OCI-LY3 (cell line): ENCODE measurements around the gene AGBL1.

Experiments used
- H2AFZ ChIP-seq: fragments of 200-600, 300-600 bp; shearing (Covaris generic); 2 replicates; pipeline ENCODE4 v1.6.0; 2014; ENCODE audit warnings: antibody characterized with exemption, low read depth, low read length
- H3K27ac ChIP-seq: fragments of 200-600, 300-600 bp; sonication (generic); 2 replicates; pipeline ENCODE4 v1.5.1; 2014; ENCODE audit warnings: mild to moderate bottlenecking, low read length, moderate library complexity, mixed read lengths
- H3K27me3 ChIP-seq: fragments of 200-600, 300-600 bp; sonication (generic); 2 replicates; pipeline ENCODE4 v1.6.1; 2014; ENCODE audit warnings: low read depth, low read length, mixed read lengths
- H3K36me3 ChIP-seq: fragments of 200-600, 300-600 bp; sonication (generic); replicated peaks from 2 replicates; pipeline ENCODE3; 2014; ENCODE audit warnings: low read depth, low read length, mixed read lengths
- H3K4me1 ChIP-seq: fragments of 300-600, 200-600 bp; sonication (generic); 2 replicates; pipeline ENCODE4 v1.6.1; 2014; ENCODE audit warnings: low read length, mixed read lengths
- H3K4me2 ChIP-seq: fragments of 200-600, 300-600 bp; sonication (generic); 2 replicates; pipeline ENCODE4 v1.6.1; 2014; ENCODE audit warnings: low read length, mixed read lengths
- H3K4me3 ChIP-seq: fragments of 300-600, 200-600 bp; sonication (generic); 2 replicates; pipeline ENCODE4 v1.5.1; 2014; ENCODE audit warnings: antibody characterized with exemption, mild to moderate bottlenecking, low read length, moderate library complexity
- H3K79me2 ChIP-seq: fragments of 300-600, 200-600 bp; shearing (Covaris generic); 2 replicates; pipeline ENCODE4 v1.6.1; 2014; ENCODE audit warnings: mild to moderate bottlenecking, low read length, mixed read lengths
- H3K9ac ChIP-seq: fragments of 300-600, 200-600 bp; shearing (Covaris generic); 2 replicates; pipeline ENCODE4 v1.6.0; 2014; ENCODE audit warnings: mild to moderate bottlenecking, low read length, moderate library complexity
- H3K9me3 ChIP-seq: fragments of 200-600, 300-600 bp; shearing (Covaris generic); 2 replicates; pipeline ENCODE4 v1.6.1; 2014; ENCODE audit warnings: low read length, mixed read lengths; ENCODE audit not compliant: insufficient read depth
- H4K20me1 ChIP-seq: fragments of 200-600, 300-600 bp; sonication (generic); 2 replicates; pipeline ENCODE4 v1.6.1; 2016; ENCODE audit warnings: low read length, mixed read lengths; ENCODE audit not compliant: insufficient read depth
- CTCF ChIP-seq: fragments of 200-600, 300-600 bp; sonication (generic); IDR thresholded peaks from 2 replicates; pipeline ENCODE4 v1.5.1; 2014; ENCODE audit warnings: antibody characterized with exemption, low read length, low read depth
- EZH2phosphoT487 ChIP-seq: fragments of 200-600 bp; shearing (Covaris generic); IDR thresholded peaks from 2 replicates; pipeline ENCODE4 v1.6.1; 2018; ENCODE audit warnings: antibody characterized with exemption, mixed run types, low read depth

Gene AGBL1

GRCh38 chr15:87031540-87032230, 952.0 kb downstream of the AGBL1 start:
- H3K79me2 ChIP-seq = no peaks in the 10 kb centered on the region
- no peaks in the 10 kb centered on the region for H3K9me3 ChIP-seq
- no peak overlapping the region for H3K27ac ChIP-seq
- no peaks in the 10 kb centered on the region for H3K4me1 ChIP-seq
- no peak overlapping the region for H3K4me2 ChIP-seq
- no peak for TF ChIP-seq CTCF
- no peak for TF ChIP-seq EZH2phosphoT487
- H3K4me3 ChIP-seq = no peak overlapping the region
- no peaks in the 10 kb centered on the region for H3K27me3 ChIP-seq
- H3K9ac ChIP-seq = no peak overlapping the region
- no peak overlapping the region for H2AFZ ChIP-seq
- no peaks in the 10 kb centered on the region for H3K36me3 ChIP-seq
- no peaks in the 10 kb centered on the region for H4K20me1 ChIP-seq

GRCh38 chr15:87032295-87032694, 952.6 kb downstream of the AGBL1 start:
- Histone ChIP-seq H2AFZ (no peak overlapping the region), H3K27me3 (no peaks in the 10 kb centered on the region)

GRCh38 chr15:87033056-87033455, 953.4 kb downstream of the AGBL1 start:
- Histone ChIP-seq H3K36me3 (no peaks in the 10 kb centered on the region), H3K4me1 (no peaks in the 10 kb centered on the region), H3K4me3 (no peak overlapping the region), H4K20me1 (no peaks in the 10 kb centered on the region), H3K27ac (no peak overlapping the region), H2AFZ (no peak overlapping the region), H3K79me2 (no peaks in the 10 kb centered on the region), H3K27me3 (no peaks in the 10 kb centered on the region), H3K9ac (no peak overlapping the region), H3K4me2 (no peak overlapping the region), H3K9me3 (no peaks in the 10 kb centered on the region)
- TF ChIP-seq CTCF (no peak), EZH2phosphoT487 (no peak)

More at GRCh38 chr15:87032295-87032694, 952.6 kb downstream of the AGBL1 start:
- TF ChIP-seq EZH2phosphoT487 (no peak), CTCF (no peak)
- no peak overlapping the region for H3K4me3 ChIP-seq
- H3K9me3 ChIP-seq = no peaks in the 10 kb centered on the region
- no peak overlapping the region for H3K27ac ChIP-seq
- H3K9ac ChIP-seq = no peak overlapping the region
- no peaks in the 10 kb centered on the region for H3K4me1 ChIP-seq
- no peak overlapping the region for H3K4me2 ChIP-seq
- no peaks in the 10 kb centered on the region for H3K79me2 ChIP-seq
- no peaks in the 10 kb centered on the region for H4K20me1 ChIP-seq
- H3K36me3 ChIP-seq = no peaks in the 10 kb centered on the region

- Histone ChIP-seq H3K79me2 (no peaks in the 10 kb centered on the region), H3K4me2 (no peak overlapping the region), H3K27me3 (no peaks in the 10 kb centered on the region), H3K27ac (no peak overlapping the region), H3K36me3 (no peaks in the 10 kb centered on the region), H3K4me1 (no peaks in the 10 kb centered on the region), H3K9me3 (no peaks in the 10 kb centered on the region), H3K4me3 (no peak overlapping the region), H3K9ac (no peak overlapping the region), H4K20me1 (no peaks in the 10 kb centered on the region), H2AFZ (no peak overlapping the region)
- TF ChIP-seq CTCF = no peak
- TF ChIP-seq EZH2phosphoT487 = no peak
Observed at GRCh38 chr15:87034886-87035285, 955.2 kb downstream of the AGBL1 start.
